Astrocyte of the hippocampus (primary cell): ENCODE measurements around the gene SLC29A3.

ENCODE experiments used
- DNase-seq: peaks from one replicate; pipeline ENCODE4 v3.0.0; 2011; ENCODE audit warnings: low read depth, low spot score

SLC29A3 gene

GRCh38 chr10:71392791-71393781, 74.0 kb downstream of the SLC29A3 start:
- DNase-seq, result no peak

- DNase-seq, result no peak
Measured at GRCh38 chr10:71393841-71394475, 74.9 kb downstream of the SLC29A3 start.

- no peak for DNase-seq
Measured at GRCh38 chr10:71394926-71395562, 76.0 kb downstream of the SLC29A3 start.

GRCh38 chr10:71395621-71396020, 76.6 kb downstream of the SLC29A3 start:
- DNase-seq, result no peak

GRCh38 chr10:71396084-71396710, 77.1 kb downstream of the SLC29A3 start:
- peak; percentile 68 for DNase-seq

GRCh38 chr10:71396711-71397295, 77.7 kb downstream of the SLC29A3 start, which contains the start of gene CDH23:
CDH23 (plus strand) TSS chr10:71396920; CDS start chr10:71439832, 42,912 bp downstream.
- peak; percentile 44 for DNase-seq

GRCh38 chr10:71397296-71398212, 78.5 kb downstream of the SLC29A3 start:
- no peak for DNase-seq

GRCh38 chr10:71398976-71399375, 79.9 kb downstream of the SLC29A3 start:
- DNase-seq, result no peak

- no peak for DNase-seq
Measured at GRCh38 chr10:71399946-71400345, 80.9 kb downstream of the SLC29A3 start.

- DNase-seq, result no peak
Measured at GRCh38 chr10:71401056-71401455, 82.0 kb downstream of the SLC29A3 start.

GRCh38 chr10:71402005-71402404, 82.9 kb downstream of the SLC29A3 start:
- DNase-seq, result no peak

GRCh38 chr10:71404503-71405295, 85.6 kb downstream of the SLC29A3 start:
- no peak for DNase-seq

- DNase-seq, result no peak
Measured at GRCh38 chr10:71406878-71407277, 87.8 kb downstream of the SLC29A3 start.

- DNase-seq, result no peak
Measured at GRCh38 chr10:71408436-71409225, 89.6 kb downstream of the SLC29A3 start.

- DNase-seq, result no peak
Measured at GRCh38 chr10:71409516-71410104, 90.6 kb downstream of the SLC29A3 start.
